CD14-positive monocyte (primary cell): ENCODE results near the gene SLC7A8. TPM values are rescaled to one million over a fixed set of nuclear protein-coding genes. Genes with fewer than 3 reads are reported as not detected.

Experiments
- DNase-seq, 3 donors: peaks; one replicate each; pipeline ENCODE4 v3.0.0-alpha.2; 2011 to 2022
- H2AFZ ChIP-seq: 2 replicates; pipeline ENCODE4 v1.6.0; 2012; ENCODE audit warnings: mild to moderate bottlenecking, low read depth, low read length, inconsistent platforms; ENCODE audit not compliant: insufficient read depth, poor library complexity, severe bottlenecking
- H3K27ac ChIP-seq, 2 donors: 1 replicate in 1 of 2; 2 replicates in 1 of 2; pipeline ENCODE4 v1.5.1; 2012 to 2013; ENCODE audit warnings: low read length in 2 of 2, control low read depth in 1 of 2, inconsistent platforms in 1 of 2, low read depth in 1 of 2, mild to moderate bottlenecking in 1 of 2
- H3K27me3 ChIP-seq, 2 donors: one replicate each; pipeline versions ENCODE4 v1.6.0 to v1.6.1; 2011 to 2013; ENCODE audit warnings: low read length in 2 of 2; ENCODE audit not compliant: control insufficient read depth in 2 of 2, insufficient read depth in 2 of 2
- H3K36me3 ChIP-seq, 2 donors: replicated peaks in 1 of 2; 1 replicate in 1 of 2; 2 replicates in 1 of 2; pipeline versions ENCODE4 v1.5.1 to v1.6.1; 2012 to 2013; ENCODE audit warnings: low read length in 2 of 2, control low read depth in 1 of 2, inconsistent platforms in 1 of 2, mild to moderate bottlenecking in 1 of 2; ENCODE audit not compliant: insufficient read depth in 2 of 2, control insufficient read depth in 1 of 2
- H3K4me1 ChIP-seq, 2 donors: 1 replicate in 1 of 2; 2 replicates in 1 of 2; pipeline versions ENCODE4 v1.5.1 to v1.6.1; 2012 to 2013; ENCODE audit warnings: low read length in 2 of 2, control low read depth in 1 of 2, inconsistent platforms in 1 of 2, mild to moderate bottlenecking in 1 of 2, moderate library complexity in 1 of 2; ENCODE audit not compliant: insufficient read depth in 2 of 2, control insufficient read depth in 1 of 2
- H3K4me2 ChIP-seq: replicated peaks from 2 replicates; pipeline ENCODE3; 2012; ENCODE audit warnings: low read length, moderate library complexity, mild to moderate bottlenecking; ENCODE audit not compliant: poor library complexity, severe bottlenecking; ENCODE audit errors: extremely low read depth
- H3K4me3 ChIP-seq, 3 experiments: fragments of 200-600 bp in 1 of 3; sonication (generic) in 1 of 3; replicated peaks in 1 of 3; 1 replicate in 2 of 3; 2 replicates in 1 of 3; pipeline ENCODE4 v1.5.1; 2011 to 2013; ENCODE audit warnings: low read length in 3 of 3, mild to moderate bottlenecking in 3 of 3, control low read depth in 2 of 3, low read depth in 2 of 3, inconsistent platforms in 1 of 3, moderate library complexity in 1 of 3
- H3K79me2 ChIP-seq: 2 replicates; pipeline ENCODE4 v1.6.0; 2012; ENCODE audit warnings: mild to moderate bottlenecking, control low read depth, inconsistent platforms, low read length, moderate library complexity; ENCODE audit not compliant: insufficient read depth
- H3K9ac ChIP-seq: 2 replicates; pipeline ENCODE4 v1.6.0; 2017; ENCODE audit warnings: low read length, mild to moderate bottlenecking; ENCODE audit not compliant: insufficient read depth, poor library complexity, severe bottlenecking
- H3K9me3 ChIP-seq, 2 donors: replicated peaks in 1 of 2; 1 replicate in 1 of 2; 2 replicates in 1 of 2; pipeline versions ENCODE4 v1.5.1 to v1.6.1; 2012 to 2013; ENCODE audit warnings: low read length in 2 of 2, control low read depth in 1 of 2; ENCODE audit not compliant: control insufficient read depth in 1 of 2, insufficient read depth in 1 of 2
- H4K20me1 ChIP-seq: 2 replicates; pipeline ENCODE4 v1.6.0; 2012; ENCODE audit warnings: mild to moderate bottlenecking, low read length, control low read depth, moderate library complexity; ENCODE audit not compliant: insufficient read depth
- H3K27ac Mint-ChIP-seq, 7 donors: one replicate each; pipeline ENCODE4 v1.8.0; 2020; ENCODE audit warnings: mild to moderate bottlenecking in 7 of 7, mixed read lengths in 7 of 7, moderate library complexity in 6 of 7, inconsistent platforms in 2 of 7
- H3K27me3 Mint-ChIP-seq, 3 donors: one replicate each; pipeline ENCODE4 v1.8.0; 2021 to 2022; ENCODE audit warnings: low read depth in 3 of 3, mild to moderate bottlenecking in 3 of 3, mixed read lengths in 3 of 3, moderate library complexity in 3 of 3, inconsistent platforms in 1 of 3
- H3K36me3 Mint-ChIP-seq, 2 donors: one replicate each; pipeline ENCODE4 v1.8.0; 2020; ENCODE audit warnings: mixed read lengths in 2 of 2, inconsistent platforms in 1 of 2, mild to moderate bottlenecking in 1 of 2
- H3K4me1 Mint-ChIP-seq: one replicate; pipeline ENCODE4 v1.8.0; 2020; ENCODE audit warnings: mild to moderate bottlenecking, mixed read lengths
- H3K4me3 Mint-ChIP-seq, 2 donors: one replicate each; pipeline ENCODE4 v1.8.0; 2020; ENCODE audit warnings: mild to moderate bottlenecking in 2 of 2, mixed read lengths in 2 of 2, moderate library complexity in 1 of 2
- H3K9me3 Mint-ChIP-seq, 7 donors: one replicate each; pipeline ENCODE4 v1.8.0; 2020 to 2022; ENCODE audit warnings: mixed read lengths in 7 of 7, mild to moderate bottlenecking in 6 of 7, moderate library complexity in 6 of 7, inconsistent platforms in 2 of 7
- CTCF ChIP-seq: fragments of 200-600 bp; IDR thresholded peaks from one replicate; pipeline ENCODE4 v1.8.0; 2022; ENCODE audit warnings: antibody characterized with exemption, mild to moderate bottlenecking
- WGBS: methylation state at CpG from one replicate; pipeline ENCODE4 v1.1.5; 2013; ENCODE audit warnings: missing lambda C conversion rate; ENCODE audit not compliant: insufficient coverage; 5-methylcytosine and 5-hydroxymethylcytosine counted together
- intact Hi-C, 2 donors: fragments of 100-400 bp; cut with micrococcal nuclease; formaldehyde crosslinking; loops; one replicate each; pipeline versions ENCODE4 v1.15.0 to v1.15.1; 2023
- polyA plus RNA-seq, 3 donors: library from polyadenylated mRNA; depleted of rRNA in 1 of 3; unstranded in 2 of 3; stranded (reverse) in 1 of 3; fragments of 300-500 nt in 2 of 3; fragments of >200 nt in 1 of 3; fragmentation: Illumina TruSeq in 2 of 3; gene quantifications; 1 replicate in 2 of 3; 2 replicates in 1 of 3; pipeline ENCODE4 v1.2.3, GENCODE V29; 2012 to 2021

Gene SLC7A8
- polyA plus RNA-seq, 3 donors, result 0.05 to 0.53 (median 0.25) TPM

- no peak overlapping the region for H3K9ac ChIP-seq
- 100% methylated on average over 1 of the region's 2 CpGs for WGBS
- peaks cover 0 to 3% of the 10 kb centered on the region in 2 donors for H3K36me3 Mint-ChIP-seq
- H2AFZ ChIP-seq, result no peak overlapping the region
- no peak overlapping the region for H3K4me2 ChIP-seq
- H3K27ac ChIP-seq, result no peak overlapping the region
- no peak for TF ChIP-seq CTCF
- peaks cover 58% of the 10 kb centered on the region for H3K4me1 Mint-ChIP-seq
- H3K4me1 ChIP-seq, result peaks cover 57 to 62% of the 10 kb centered on the region in 2 donors
- H3K27me3 ChIP-seq, result no peaks in the 10 kb centered on the region
- no peaks in the 10 kb centered on the region for H3K36me3 ChIP-seq
- intact Hi-C loops, result no loop called here
- no peaks in the 10 kb centered on the region for H4K20me1 ChIP-seq
- H3K79me2 ChIP-seq, result no peaks in the 10 kb centered on the region
- peaks cover 0 to 2% (median 0%) of the 10 kb centered on the region in 7 donors for H3K9me3 Mint-ChIP-seq
- H3K27ac Mint-ChIP-seq, result no peak overlapping the region
- peaks cover 0 to 3% (median 1%) of the 10 kb centered on the region in 3 donors for H3K27me3 Mint-ChIP-seq
- no peak for DNase-seq
- no peak overlapping the region for H3K4me3 ChIP-seq
- H3K9me3 ChIP-seq, result no peaks in the 10 kb centered on the region
- H3K4me3 Mint-ChIP-seq, result no peak overlapping the region
Measured at GRCh38 chr14:23164250-23164649, 19.2 kb downstream of the SLC7A8 start.

GRCh38 chr14:23163830-23164229, 19.6 kb downstream of the SLC7A8 start:
- H3K4me2 ChIP-seq, result no peak overlapping the region
- peaks cover 0 to 3% (median 1%) of the 10 kb centered on the region in 3 donors for H3K27me3 Mint-ChIP-seq
- H3K4me1 Mint-ChIP-seq, result peaks cover 59% of the 10 kb centered on the region
- no peak overlapping the region for H2AFZ ChIP-seq
- no peaks in the 10 kb centered on the region for H3K9me3 ChIP-seq
- no peaks in the 10 kb centered on the region for H4K20me1 ChIP-seq
- WGBS, result 100% methylated on average over 1 of the region's 2 CpGs
- H3K4me1 ChIP-seq, result peaks cover 57 to 62% of the 10 kb centered on the region in 2 donors
- H3K27ac Mint-ChIP-seq, result no peak overlapping the region
- no peak for DNase-seq
- H3K36me3 Mint-ChIP-seq, result peaks cover 0 to 3% of the 10 kb centered on the region in 2 donors
- no peaks in the 10 kb centered on the region for H3K36me3 ChIP-seq
- H3K9me3 Mint-ChIP-seq, result peaks cover 0 to 2% (median 0%) of the 10 kb centered on the region in 7 donors
- no peak overlapping the region for H3K4me3 Mint-ChIP-seq
- H3K79me2 ChIP-seq, result no peaks in the 10 kb centered on the region
- intact Hi-C loops, result loop anchor here in 1 of 2 donors (2.0 kb wide), 1 partner anchor 19 kb away; the partner anchor contains the start of gene SLC7A8
- H3K9ac ChIP-seq, result no peak overlapping the region
- no peak overlapping the region for H3K4me3 ChIP-seq
- TF ChIP-seq CTCF, result no peak
- no peak overlapping the region for H3K27ac ChIP-seq
- H3K27me3 ChIP-seq, result no peaks in the 10 kb centered on the region
